Stimulated activated CD4-positive, alpha-beta T cell treated with anti-CD3 and anti-CD28 coated beads, Interleukin-2, amount 100 ng/mL, for 48 hours (primary cell): ENCODE results near the gene ZNF681.
"Not testable (repeated sequence)": the region's sequence is repeated elsewhere in the genome, so short reads cannot be mapped to it uniquely, and the experiment has no call there.

Experiments
- DNase-seq, 2 donors: peaks; one replicate each; pipeline ENCODE4 v3.0.0-alpha.2; 2020

Gene ZNF681

GRCh38 chr19:23758187-23759074 is at the start of gene ZNF681:
Gene ZNF681, minus strand, starts transcription at chr19:23758891. Its CDS starts 142 bp downstream, at chr19:23758749.
- peak; percentile 72 to 77 for DNase-seq

DNA sequence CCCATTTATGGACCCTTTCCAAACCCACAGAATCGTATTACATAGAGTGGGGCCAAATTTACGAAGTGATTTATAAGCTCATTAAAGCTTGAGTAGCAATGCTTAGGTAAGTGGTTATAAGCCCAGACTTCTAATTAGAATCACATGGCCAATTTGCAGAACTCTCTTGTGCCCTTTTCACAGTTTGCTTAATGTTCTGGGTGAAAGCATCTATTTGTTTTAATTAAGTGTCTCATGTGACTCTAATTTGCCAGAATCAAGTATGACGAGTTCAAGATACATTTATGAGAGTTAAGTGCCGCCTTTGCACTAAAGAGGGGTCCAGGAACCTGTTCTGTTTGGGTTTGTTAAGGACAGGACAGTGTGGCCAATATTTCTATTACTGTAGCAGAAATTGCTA is 46.0 kb upstream of the ZNF681 start:
- no peak for DNase-seq

DNA sequence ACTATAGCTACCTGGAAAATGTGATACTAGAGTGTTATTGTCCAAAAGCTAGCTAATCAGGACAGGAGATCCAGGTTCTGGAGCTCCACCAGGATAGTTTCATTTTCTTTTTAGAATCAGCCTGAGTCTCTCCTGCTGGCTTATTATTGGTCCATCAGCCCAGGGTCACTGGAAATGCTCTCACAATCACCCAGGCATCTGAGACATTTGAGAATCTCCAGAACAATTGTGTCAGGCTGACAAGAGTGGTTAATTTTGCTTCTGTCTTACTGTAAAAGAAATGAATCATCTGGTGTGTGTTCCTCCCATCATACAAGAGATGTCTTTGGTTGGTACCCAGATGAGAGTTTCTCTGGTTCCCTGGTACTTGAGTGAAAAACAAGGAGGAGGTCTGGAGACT is 43.6 kb upstream of the ZNF681 start:
- no peak for DNase-seq

DNA sequence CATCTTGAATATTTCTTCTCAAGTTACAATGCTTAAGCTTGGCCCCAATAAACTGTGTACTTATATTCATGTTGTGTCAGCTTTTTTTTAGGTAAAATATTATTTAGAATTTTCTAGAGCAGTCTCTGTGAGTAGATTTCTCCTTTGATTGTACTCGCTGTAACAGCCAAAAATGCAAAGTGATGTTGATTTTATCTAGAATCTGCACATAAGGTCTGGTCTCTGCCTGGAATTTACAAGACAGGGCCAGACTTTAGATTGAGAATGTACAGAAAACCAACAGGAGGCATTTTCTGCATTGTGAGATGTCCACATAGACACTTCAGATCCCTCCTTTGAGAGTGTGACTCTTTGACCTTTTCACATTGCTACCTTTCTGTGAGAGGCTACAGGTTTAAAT is 43.1 kb upstream of the ZNF681 start:
- no peak for DNase-seq

GRCh38 chr19:23800868-23801267 is 42.2 kb upstream of the ZNF681 start:
- no peak for DNase-seq

DNA sequence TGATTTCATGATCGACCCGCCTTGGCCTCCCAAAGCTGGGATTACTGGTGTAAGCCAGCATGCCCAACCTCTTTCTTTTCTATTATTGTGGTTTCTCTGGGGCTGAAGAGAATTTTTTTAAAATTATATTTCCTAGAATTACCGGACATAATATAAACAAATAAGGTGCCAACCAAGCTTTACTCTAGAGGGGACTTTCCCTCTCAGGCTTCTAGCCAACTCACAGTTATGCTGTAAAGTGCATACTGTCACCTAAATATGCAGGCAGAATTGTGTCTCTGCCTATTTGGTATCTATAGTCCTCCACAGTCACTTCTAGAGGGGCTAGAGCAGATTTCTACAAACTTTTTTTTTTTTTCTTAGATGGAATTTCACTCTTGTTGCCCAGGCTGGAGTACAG is 41.6 kb upstream of the ZNF681 start:
- no peak for DNase-seq

DNA sequence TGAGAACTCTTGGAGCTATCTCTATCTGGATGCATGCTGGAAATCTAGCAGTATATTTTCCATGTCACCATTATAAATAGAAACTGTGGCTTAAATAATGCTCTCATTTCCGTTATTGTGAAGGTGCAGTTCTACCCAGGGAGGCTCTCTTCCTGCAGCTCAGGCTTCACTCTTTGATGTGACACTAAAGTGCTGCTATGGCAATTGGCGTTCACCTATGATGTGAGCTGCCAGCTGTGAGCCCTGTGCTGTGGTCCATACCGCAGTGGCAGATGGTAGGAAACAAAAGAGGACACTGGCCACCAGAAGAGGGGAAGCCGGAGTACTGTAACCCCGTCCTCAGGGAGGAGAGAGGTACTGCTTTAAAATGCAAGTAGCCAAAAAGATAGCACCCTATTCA is 40.6 kb upstream of the ZNF681 start:
- DNase-seq = no peak

DNA sequence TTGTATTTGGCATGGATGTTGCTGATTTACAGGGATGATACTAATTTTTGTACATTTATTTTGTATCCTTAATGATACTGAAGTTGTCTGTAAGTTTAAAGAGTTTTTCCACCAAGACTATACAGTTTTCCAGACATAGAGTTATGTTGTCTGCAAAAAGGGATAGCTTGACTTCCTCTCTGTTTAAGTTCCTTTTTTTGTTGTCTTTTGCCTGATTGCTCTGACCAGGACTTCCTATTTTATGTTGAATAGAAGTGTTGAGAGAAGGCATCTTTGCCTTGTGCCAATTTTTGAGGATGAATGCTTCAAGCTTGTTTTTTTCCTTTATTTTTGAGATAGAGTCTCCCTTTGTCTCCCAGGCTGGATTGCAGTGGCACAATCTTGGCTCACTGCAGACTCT is 36.8 kb upstream of the ZNF681 start:
- DNase-seq = no peak

- no peak for DNase-seq
Observed at GRCh38 chr19:23792784-23793183, 34.1 kb upstream of the ZNF681 start.

- no peak for DNase-seq
Observed at GRCh38 chr19:23790641-23791488, 32.2 kb upstream of the ZNF681 start.

DNA sequence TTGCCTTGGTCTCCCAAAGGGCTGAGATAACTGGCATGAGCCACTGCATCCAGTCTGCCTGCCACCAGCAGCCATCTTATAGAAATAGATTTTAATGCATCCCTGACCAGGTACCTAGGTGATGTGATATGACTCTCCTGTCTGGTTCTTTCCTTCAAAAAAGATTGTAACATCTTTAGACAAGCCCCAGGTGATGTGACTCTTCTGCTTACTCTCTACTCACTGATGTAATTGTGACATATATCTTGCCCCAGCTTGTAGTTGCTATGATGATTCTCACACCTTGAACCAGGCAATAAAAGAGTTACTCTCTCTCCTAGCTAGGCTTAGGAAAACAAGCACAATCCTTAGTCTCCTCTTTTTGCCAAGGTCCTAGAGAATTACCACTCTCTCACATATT is 30.6 kb upstream of the ZNF681 start:
- no peak for DNase-seq

GRCh38 chr19:23788411-23788810 is 29.7 kb upstream of the ZNF681 start:
- DNase-seq = no peak

GRCh38 chr19:23787106-23787505 is 28.4 kb upstream of the ZNF681 start:
- no peak for DNase-seq

DNA sequence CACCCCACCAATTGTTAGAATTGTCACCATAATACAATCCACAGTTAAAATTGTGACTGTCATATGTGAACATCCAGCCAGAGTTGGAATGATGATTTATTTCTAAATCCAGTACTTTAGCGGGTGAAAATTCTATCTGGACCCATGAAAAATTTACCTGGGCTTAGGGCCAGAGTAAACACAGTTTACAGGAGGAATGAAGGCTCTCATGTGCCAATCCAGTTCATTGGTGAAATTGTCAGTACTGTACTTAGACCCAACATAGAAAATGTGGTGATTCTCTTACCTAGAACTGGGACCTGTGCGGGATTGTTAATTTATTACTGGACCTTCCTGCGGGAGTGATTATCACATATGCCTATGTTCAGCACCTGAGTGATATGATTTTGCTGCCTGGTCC is 27.3 kb upstream of the ZNF681 start:
- no peak for DNase-seq

DNA sequence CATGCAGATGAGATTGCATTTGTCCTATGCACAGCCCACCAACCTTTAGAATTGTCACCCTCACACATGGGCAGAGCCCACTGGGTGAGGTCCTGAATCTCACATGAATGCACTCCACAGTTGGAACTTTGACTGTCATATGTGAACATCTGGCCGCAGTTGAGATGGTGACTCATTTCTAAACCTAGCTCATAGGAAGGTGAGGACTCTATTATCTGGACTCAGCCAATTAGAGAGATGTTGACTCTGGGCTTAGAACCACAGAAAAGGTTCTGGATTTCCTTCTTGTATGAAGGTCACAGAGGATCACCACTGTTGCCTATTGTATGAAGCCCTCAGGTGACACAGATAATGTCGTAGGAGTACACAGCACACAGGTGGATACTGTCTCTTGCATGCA is 25.6 kb upstream of the ZNF681 start:
- no peak for DNase-seq

DNA sequence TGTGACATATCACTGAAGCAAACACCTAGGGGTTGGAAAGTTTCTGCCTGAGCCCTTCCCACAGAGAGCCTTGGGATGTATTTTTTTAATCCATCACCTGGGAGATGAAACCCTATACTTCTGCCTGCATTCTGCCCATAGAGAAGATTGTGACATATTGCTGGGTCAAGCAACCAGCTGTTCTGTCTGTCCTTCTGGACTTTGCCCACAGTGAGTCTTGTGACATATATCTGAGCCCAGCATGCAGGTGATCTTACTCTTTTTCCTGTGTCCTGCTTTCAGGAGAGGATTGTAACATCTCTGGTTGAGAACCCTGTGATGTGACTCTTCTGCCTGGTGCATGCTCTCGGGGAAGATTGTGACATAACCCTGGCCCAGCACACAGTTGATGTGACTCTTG is 24.9 kb upstream of the ZNF681 start:
- DNase-seq = no peak

- DNase-seq = no peak
Observed at GRCh38 chr19:23779645-23780044, 21.0 kb upstream of the ZNF681 start.

GRCh38 chr19:23778566-23778965 is 19.9 kb upstream of the ZNF681 start:
- DNase-seq = no peak

GRCh38 chr19:23778036-23778435 is 19.3 kb upstream of the ZNF681 start:
- not testable (repeated sequence) for DNase-seq

DNA sequence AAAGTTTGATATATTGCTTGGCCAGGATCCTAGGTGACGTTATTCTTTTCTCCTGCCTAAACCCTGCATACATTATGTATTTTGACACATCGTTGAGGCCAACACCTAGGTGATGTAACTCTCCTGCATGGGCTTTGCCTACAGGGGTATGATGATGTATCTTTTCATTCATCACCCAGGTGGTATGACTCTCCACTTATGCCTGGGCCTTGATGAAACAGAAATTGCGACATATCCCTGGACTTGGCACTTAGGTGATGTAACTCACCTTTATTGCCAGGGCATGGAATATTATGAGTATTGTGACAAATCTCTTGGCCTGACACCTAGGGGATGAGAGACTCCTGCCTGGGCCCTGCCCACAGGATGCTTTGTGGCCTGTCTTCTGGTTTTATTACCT is 18.5 kb upstream of the ZNF681 start:
- DNase-seq = no peak

DNA sequence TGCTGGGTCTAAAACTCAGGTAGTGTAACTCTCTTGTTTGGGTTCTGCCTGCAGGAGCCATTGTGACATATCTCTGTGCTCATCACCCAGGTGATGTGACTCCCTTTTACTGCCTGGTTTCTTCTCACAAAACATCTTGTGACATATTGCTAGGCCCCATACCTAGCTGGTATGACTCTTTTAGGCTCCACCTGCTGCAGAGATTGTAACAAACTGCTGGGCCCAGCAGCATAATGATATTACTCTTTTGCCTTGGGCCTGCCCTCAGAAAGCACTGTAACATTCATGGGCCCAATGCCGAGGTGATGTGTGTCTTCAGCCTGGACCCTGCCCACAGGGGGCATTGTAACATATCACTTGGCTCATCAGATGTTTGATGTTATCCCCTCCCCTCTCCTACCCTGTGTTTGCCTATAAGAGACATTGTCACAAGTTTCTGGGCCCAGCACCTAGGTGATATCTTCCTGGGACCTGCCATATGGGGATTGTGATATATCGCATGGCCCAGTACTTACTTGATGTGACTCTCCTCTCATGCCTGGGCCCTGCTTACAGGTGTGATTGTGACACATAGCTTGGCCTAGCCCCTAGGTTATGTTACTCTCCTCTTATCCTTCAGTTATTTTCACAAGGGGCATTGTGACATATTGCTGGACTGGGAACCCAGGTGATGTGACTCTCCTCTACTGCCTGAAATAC is 18.0 kb upstream of the ZNF681 start:
- no peak for DNase-seq

DNA sequence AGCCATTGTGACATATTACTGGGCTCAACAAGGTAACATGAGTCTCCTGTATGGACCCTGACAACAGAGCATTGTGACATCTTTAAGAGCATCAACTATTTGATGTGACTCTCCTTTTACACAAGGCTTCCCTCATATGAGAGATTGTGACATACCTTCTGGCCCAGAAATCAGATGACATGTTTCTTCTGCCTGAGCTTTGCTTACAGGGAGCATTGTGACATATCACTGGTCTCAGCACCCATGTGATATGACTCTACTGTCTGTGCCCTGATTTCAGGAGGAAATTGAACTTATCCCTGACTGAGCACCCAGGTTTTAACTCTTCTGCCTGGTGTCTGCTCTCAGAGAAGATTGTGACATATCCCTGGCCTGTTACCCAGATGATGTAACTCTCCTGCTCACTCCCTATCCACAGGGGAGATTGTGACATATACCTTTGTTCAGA is 15.9 kb upstream of the ZNF681 start:
- DNase-seq = no peak

DNA sequence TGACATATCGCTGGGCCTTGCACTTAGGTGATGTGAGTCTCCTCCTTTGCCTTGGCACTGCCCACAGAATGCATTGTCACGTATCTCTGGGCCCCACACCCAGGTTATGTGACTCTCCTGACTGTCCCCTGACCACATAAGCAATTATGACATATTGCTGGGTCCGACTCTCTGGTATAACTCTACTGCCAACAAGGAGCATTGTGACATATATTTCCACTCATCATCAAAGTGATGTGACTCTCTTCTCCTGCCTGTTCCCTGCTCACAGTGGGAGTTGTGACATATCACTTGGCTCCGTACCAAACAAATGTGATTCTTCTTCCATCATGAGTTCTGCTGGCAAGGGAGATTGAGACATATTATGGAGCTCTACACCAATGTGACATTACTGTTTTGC is 15.4 kb upstream of the ZNF681 start:
- no peak for DNase-seq
